Activated T-helper 17 cell treated with anti-CD3 and anti-CD28 coated beads, Interleukin-2, amount 50 U/mL, for 72 hours (primary cell): ENCODE results near the gene AQP7. TPM values are rescaled to one million over a fixed set of nuclear protein-coding genes. Genes with fewer than 3 reads are reported as not detected.
A peak's percentile ranks its signal among the peaks of the same experiment; 100 is the strongest.
"Not testable (repeated sequence)": the region's sequence is repeated elsewhere in the genome, so short reads cannot be mapped to it uniquely, and the experiment has no call there.

ENCODE experiments used
- ATAC-seq: fragments of 150-1000 bp; cut with Tn5 transposase; replicated peaks from 2 replicates; pipeline ENCODE4 v1.10.0; 2021; ENCODE audit warnings: mild to moderate bottlenecking, moderate library complexity
- H3K27ac Mint-ChIP-seq: one replicate; pipeline ENCODE4 v1.8.0; 2022; ENCODE audit warnings: mixed read lengths
- H3K27me3 Mint-ChIP-seq: one replicate; pipeline ENCODE4 v1.8.0; 2022; ENCODE audit warnings: mixed read lengths
- H3K36me3 Mint-ChIP-seq: one replicate; pipeline ENCODE4 v1.8.0; 2022; ENCODE audit warnings: low read depth, mild to moderate bottlenecking, mixed read lengths
- H3K4me1 Mint-ChIP-seq: one replicate; pipeline ENCODE4 v1.8.0; 2022; ENCODE audit warnings: mixed read lengths
- H3K4me3 Mint-ChIP-seq: one replicate; pipeline ENCODE4 v1.8.0; 2022; ENCODE audit warnings: mild to moderate bottlenecking, mixed read lengths
- H3K9me3 Mint-ChIP-seq: one replicate; pipeline ENCODE4 v1.8.0; 2022; ENCODE audit warnings: mixed read lengths
- total RNA-seq, 2 donors: library from RNA; stranded (reverse); gene quantifications; one replicate each; pipeline ENCODE4 v1.2.3, GENCODE V29; 2022

The AQP7 gene
- total RNA-seq, 2 donors from 2014 or later, result 0.42 to 0.45 TPM

DNA sequence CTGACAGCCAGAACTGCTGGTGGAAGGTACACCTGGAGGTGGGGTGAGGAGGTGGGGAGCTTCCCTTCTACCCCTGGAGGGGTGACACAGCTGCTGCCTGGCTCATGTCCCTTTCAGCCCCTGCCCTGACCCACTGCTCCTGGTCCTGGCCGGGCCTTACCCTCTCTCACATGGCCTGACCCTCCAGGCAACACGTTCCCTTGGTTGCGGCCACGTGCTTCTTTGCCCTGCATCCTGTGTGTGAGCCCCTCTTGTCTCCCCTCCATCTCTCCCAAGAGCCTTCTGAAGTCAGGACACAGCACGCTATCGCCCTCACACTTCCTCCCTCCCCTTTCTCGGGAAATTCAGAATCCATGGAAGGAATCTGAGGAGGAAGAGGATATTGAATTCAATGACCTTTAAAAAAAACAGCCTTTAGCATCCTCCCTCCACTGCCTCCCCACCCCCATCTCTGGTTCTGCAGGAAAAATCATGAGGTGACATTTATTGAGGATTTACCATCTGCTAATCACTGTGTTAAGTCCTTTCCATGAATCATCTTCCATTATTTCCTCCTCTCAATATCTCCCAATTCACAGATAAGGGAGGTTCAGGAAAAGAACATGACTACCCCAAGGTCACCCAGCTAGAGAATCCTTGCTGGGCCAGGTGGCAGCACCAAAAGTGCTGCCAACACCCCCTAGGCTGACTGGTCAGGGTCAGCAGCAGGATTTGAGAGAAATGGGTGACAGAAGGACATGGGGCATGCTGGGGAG, 36.7 kb upstream of the AQP7 start:
- H3K27me3 Mint-ChIP-seq, result no peaks in the 10 kb centered on the region
- H3K4me3 Mint-ChIP-seq, result no peak overlapping the region
- H3K27ac Mint-ChIP-seq, result peak overlapping the region; percentile 5
- peaks cover 25% of the 10 kb centered on the region for H3K36me3 Mint-ChIP-seq
- ATAC-seq, result no peak
- H3K4me1 Mint-ChIP-seq, result peaks cover 11% of the 10 kb centered on the region
- H3K9me3 Mint-ChIP-seq, result no peaks in the 10 kb centered on the region

DNA sequence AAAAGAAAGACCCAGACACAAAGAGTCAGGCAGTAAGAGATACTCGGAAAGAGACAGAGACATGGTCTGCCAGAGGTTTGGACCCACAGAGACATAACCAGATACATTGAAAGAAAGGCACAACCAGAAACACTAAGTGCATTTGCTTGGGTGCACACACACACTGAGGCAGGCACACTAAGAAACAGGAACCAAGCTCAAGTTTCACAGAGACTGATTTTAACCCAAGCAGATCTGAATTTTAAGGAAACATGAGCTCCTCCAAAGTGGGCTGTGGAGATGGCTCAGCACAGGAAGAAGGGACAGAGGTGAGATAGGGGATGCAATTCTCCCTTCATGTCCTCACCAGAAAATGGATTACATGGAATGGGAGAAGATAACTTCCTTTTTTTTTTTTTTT, 35.5 kb upstream of the AQP7 start:
- ATAC-seq, result no peak
- no peak overlapping the region for H3K27ac Mint-ChIP-seq
- no peaks in the 10 kb centered on the region for H3K9me3 Mint-ChIP-seq
- peaks cover 17% of the 10 kb centered on the region for H3K36me3 Mint-ChIP-seq
- H3K27me3 Mint-ChIP-seq, result no peaks in the 10 kb centered on the region
- H3K4me3 Mint-ChIP-seq, result no peak overlapping the region
- H3K4me1 Mint-ChIP-seq, result peaks cover 13% of the 10 kb centered on the region

DNA sequence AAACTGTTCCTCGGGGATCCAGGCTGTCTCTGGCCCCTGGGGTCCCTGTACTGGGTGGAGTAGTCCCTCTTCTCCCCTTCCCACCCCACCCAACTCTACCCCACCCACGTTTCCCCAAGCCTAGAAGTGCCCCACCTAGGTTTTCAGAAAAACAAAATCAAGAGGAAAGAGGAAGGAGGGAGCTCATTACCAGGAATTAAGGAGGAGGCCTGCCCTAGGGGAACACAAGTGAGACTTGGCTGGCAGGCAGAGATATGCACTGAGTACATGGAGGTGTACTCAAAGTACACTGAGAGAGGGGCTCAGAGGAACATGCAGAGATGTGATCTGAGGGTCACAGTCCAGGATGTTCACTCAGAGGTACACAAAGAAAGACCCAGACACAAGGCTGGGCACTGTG, 34.8 kb upstream of the AQP7 start:
- no peak for ATAC-seq
- Mint-ChIP-seq H3K9me3 (no peaks in the 10 kb centered on the region), H3K4me1 (peaks cover 13% of the 10 kb centered on the region), H3K4me3 (no peak overlapping the region), H3K36me3 (peaks cover 16% of the 10 kb centered on the region), H3K27ac (peak overlapping the region; percentile 25), H3K27me3 (no peaks in the 10 kb centered on the region)

- no peaks in the 10 kb centered on the region for H3K27me3 Mint-ChIP-seq
- H3K36me3 Mint-ChIP-seq, result peaks cover 9% of the 10 kb centered on the region
- H3K4me1 Mint-ChIP-seq, result peaks cover 9% of the 10 kb centered on the region
- H3K9me3 Mint-ChIP-seq, result no peaks in the 10 kb centered on the region
- H3K4me3 Mint-ChIP-seq, result no peak overlapping the region
- ATAC-seq, result no peak
- peak overlapping the region; percentile 65 for H3K27ac Mint-ChIP-seq
Observed at GRCh38 chr9:33436445-33436844, 34.1 kb upstream of the AQP7 start.

- ATAC-seq, result no peak
- Mint-ChIP-seq H3K36me3 (peaks cover 3% of the 10 kb centered on the region), H3K4me3 (no peak overlapping the region)
Observed at GRCh38 chr9:33435821-33436277, 33.5 kb upstream of the AQP7 start.

GRCh38 chr9:33434317-33435105, 32.1 kb upstream of the AQP7 start:
- no peak overlapping the region for H3K4me3 Mint-ChIP-seq
- no peak overlapping the region for H3K27ac Mint-ChIP-seq
- H3K9me3 Mint-ChIP-seq, result no peaks in the 10 kb centered on the region
- no peaks in the 10 kb centered on the region for H3K36me3 Mint-ChIP-seq
- no peak for ATAC-seq
- H3K27me3 Mint-ChIP-seq, result no peaks in the 10 kb centered on the region
- peaks cover 12% of the 10 kb centered on the region for H3K4me1 Mint-ChIP-seq

More at GRCh38 chr9:33435821-33436277, 33.5 kb upstream of the AQP7 start:
- peak overlapping the region; percentile 65 for H3K27ac Mint-ChIP-seq
- no peaks in the 10 kb centered on the region for H3K27me3 Mint-ChIP-seq
- H3K4me1 Mint-ChIP-seq, result peaks cover 6% of the 10 kb centered on the region
- no peaks in the 10 kb centered on the region for H3K9me3 Mint-ChIP-seq

DNA sequence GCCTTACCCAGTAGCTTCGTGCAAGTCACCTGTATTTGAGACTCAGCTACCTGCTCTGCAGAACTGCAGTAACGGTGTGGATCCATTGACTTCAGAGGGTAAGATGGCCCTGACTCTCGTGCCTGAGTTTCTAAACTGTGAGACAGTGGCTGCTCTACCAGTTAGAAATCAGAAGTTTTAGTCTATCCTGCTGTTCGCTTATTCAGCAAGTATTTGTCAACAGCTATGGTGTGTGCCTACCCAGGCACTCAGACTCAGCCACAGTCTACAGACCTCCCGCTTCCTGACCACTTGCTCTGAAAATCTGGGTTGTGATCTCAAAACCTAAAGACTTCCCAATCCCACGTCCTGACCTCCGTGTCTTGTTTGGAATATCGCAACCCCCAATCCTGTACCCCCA, 31.5 kb upstream of the AQP7 start:
- Mint-ChIP-seq H3K36me3 (no peaks in the 10 kb centered on the region), H3K4me1 (peaks cover 12% of the 10 kb centered on the region), H3K27ac (no peak overlapping the region), H3K4me3 (no peak overlapping the region), H3K27me3 (no peaks in the 10 kb centered on the region), H3K9me3 (no peaks in the 10 kb centered on the region)
- no peak for ATAC-seq

DNA sequence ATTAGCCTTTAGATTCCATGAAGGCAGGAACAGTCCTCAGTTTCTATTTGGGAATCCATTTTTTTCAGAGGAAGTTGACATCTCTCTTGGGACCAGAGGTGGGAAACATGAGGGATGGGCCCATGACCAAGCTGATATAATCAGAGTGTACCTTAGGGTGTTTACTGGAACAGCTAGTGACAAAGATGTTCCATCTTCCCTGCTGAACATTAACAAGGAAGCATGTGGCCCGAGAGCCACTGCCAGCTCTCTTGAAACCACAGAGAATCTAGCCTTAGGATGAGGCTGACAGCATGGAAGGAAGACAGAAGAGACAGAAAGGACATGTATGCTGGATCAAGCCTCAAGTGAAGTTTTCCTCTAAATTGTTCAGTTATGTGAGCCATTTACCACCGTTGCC, 29.1 kb upstream of the AQP7 start:
- peak overlapping the region; percentile 40 for H3K27ac Mint-ChIP-seq
- H3K27me3 Mint-ChIP-seq, result no peaks in the 10 kb centered on the region
- no peaks in the 10 kb centered on the region for H3K9me3 Mint-ChIP-seq
- no peak for ATAC-seq
- no peak overlapping the region for H3K4me3 Mint-ChIP-seq
- peaks cover 16% of the 10 kb centered on the region for H3K4me1 Mint-ChIP-seq
- H3K36me3 Mint-ChIP-seq, result no peaks in the 10 kb centered on the region

DNA sequence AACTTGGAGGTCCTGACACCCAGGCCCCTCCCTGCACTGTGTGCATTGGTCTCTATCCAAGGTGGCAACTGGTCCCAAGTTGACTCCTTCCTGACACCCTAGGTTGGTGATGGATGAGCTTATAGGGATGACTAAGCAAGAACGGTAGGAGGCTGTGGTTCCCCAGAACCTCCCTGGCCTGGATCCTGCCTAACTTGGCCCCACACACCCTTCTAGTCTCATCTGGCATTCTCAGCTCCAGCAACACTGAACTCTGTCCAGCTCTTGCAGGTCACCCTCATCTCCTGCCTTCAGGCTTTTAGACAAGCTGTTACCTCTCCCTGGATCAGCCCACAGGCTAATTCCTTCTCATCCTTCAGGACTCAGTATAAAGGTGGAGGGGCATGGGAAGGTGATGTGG, 28.6 kb upstream of the AQP7 start:
- Mint-ChIP-seq H3K36me3 (no peaks in the 10 kb centered on the region), H3K4me3 (no peak overlapping the region), H3K9me3 (no peaks in the 10 kb centered on the region), H3K4me1 (peaks cover 21% of the 10 kb centered on the region), H3K27me3 (no peaks in the 10 kb centered on the region), H3K27ac (no peak overlapping the region)
- ATAC-seq, result peak; percentile 56

DNA sequence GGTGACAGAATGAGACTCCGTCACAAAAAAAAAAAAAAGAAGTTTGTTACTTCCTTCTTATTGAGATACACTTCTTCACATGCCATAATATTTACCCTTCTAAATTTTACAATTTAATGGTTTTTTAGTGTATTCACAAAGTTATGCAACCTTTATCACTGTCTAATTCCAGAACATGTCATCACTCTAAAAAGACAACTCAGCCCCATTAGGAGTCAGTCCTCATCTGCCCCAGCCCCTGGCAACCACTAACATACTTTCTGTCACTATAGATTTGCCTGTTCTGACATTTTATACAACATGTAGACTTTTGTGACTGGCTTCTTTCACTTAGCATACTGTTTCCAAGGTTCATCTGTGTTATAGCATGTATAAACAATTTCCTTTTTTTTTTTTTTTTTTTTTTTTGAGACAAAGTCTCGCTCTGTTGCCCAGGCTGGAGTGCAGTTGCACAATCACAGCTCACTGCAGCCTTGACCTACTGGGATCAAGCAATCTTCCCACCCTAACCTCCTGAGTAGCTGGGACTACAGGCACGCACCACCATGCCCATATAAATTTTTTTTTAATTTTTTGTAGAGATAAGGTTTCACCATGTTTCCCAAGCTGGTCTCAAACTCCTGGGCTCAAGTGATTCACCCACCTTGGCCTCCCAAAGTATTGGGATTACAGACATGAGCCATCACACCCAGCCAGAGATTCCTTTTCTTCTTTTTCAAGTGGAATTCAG, 27.1 kb upstream of the AQP7 start:
- H3K4me3 Mint-ChIP-seq, result no peak overlapping the region
- H3K27me3 Mint-ChIP-seq, result no peaks in the 10 kb centered on the region
- no peaks in the 10 kb centered on the region for H3K9me3 Mint-ChIP-seq
- H3K4me1 Mint-ChIP-seq, result peaks cover 20% of the 10 kb centered on the region
- ATAC-seq, result no peak
- H3K27ac Mint-ChIP-seq, result no peak overlapping the region
- no peaks in the 10 kb centered on the region for H3K36me3 Mint-ChIP-seq

- Mint-ChIP-seq H3K27me3 (no peaks in the 10 kb centered on the region), H3K4me1 (peaks cover 15% of the 10 kb centered on the region), H3K9me3 (no peaks in the 10 kb centered on the region)
Observed at GRCh38 chr9:33426843-33427293, 24.5 kb upstream of the AQP7 start.

DNA sequence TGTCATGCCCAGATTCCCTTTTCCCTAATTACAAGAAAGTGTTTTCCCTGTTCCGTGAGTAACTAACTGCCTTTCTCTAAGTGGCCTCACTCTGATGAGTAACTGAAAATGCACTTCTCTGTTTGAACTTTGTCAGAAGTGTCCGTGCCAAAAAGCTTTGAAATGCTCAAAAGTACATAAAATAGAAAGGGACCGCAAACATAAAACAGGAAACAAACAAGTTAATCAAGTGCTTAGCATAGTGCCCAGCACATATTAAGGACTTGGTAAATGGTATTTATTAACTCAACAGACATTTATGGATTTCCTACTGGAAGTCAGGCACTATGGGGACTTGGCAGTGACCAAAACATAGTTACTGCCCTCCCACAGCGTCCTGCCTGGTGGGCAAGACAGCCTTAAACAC, 22.8 kb upstream of the AQP7 start:
- no peak for ATAC-seq
- no peak overlapping the region for H3K4me3 Mint-ChIP-seq
- no peaks in the 10 kb centered on the region for H3K9me3 Mint-ChIP-seq
- H3K4me1 Mint-ChIP-seq, result peaks cover 13% of the 10 kb centered on the region
- no peaks in the 10 kb centered on the region for H3K36me3 Mint-ChIP-seq
- H3K27me3 Mint-ChIP-seq, result no peaks in the 10 kb centered on the region
- no peak overlapping the region for H3K27ac Mint-ChIP-seq

More at GRCh38 chr9:33426843-33427293, 24.5 kb upstream of the AQP7 start:
- no peaks in the 10 kb centered on the region for H3K36me3 Mint-ChIP-seq
- peak overlapping the region; percentile 63 for H3K27ac Mint-ChIP-seq
- peak; percentile 88 for ATAC-seq
- H3K4me3 Mint-ChIP-seq, result no peak overlapping the region

GRCh38 chr9:33424492-33424891, 22.1 kb upstream of the AQP7 start:
- H3K27me3 Mint-ChIP-seq, H3K36me3 Mint-ChIP-seq: not testable (repeated sequence)

GRCh38 chr9:33424043-33424442, 21.7 kb upstream of the AQP7 start:
- not testable (repeated sequence) for H3K9me3 Mint-ChIP-seq, H3K27ac Mint-ChIP-seq, H3K27me3 Mint-ChIP-seq, ATAC-seq, H3K36me3 Mint-ChIP-seq, H3K4me3 Mint-ChIP-seq
- peaks cover 16% of the 10 kb centered on the region for H3K4me1 Mint-ChIP-seq

More at GRCh38 chr9:33424492-33424891, 22.1 kb upstream of the AQP7 start:
- peaks cover 16% of the 10 kb centered on the region for H3K4me1 Mint-ChIP-seq
- not testable (repeated sequence) for H3K27ac Mint-ChIP-seq, ATAC-seq, H3K9me3 Mint-ChIP-seq, H3K4me3 Mint-ChIP-seq
